Measurements from ENCODE around the gene OR52D1.

DNA sequence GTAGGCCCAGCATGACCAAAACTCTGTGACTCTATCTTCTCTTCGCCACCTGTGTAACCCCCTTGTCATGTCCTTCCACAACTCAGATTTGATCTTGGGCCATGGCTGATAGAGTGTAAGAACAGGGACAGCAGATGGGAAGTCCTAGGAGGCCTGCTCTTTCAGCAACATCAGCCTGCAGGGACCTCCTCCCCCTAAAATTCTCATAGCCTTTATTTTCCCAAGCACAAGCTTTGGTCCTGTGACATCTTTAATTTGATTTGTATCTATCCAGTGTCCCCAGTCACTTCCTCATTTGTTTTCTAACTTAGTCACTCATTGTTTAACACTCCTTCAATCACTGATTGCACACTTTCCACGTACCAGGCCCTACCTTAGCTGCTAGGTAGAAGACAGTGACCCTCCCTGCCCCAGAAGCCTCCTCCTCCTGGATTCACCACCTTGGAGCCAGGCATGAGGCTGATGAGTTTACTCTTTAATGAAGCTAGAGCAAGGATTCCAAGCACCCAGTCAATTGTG, 16.0 kb downstream of the OR52D1 start:
- TF ChIP-seq, protein P1, sequence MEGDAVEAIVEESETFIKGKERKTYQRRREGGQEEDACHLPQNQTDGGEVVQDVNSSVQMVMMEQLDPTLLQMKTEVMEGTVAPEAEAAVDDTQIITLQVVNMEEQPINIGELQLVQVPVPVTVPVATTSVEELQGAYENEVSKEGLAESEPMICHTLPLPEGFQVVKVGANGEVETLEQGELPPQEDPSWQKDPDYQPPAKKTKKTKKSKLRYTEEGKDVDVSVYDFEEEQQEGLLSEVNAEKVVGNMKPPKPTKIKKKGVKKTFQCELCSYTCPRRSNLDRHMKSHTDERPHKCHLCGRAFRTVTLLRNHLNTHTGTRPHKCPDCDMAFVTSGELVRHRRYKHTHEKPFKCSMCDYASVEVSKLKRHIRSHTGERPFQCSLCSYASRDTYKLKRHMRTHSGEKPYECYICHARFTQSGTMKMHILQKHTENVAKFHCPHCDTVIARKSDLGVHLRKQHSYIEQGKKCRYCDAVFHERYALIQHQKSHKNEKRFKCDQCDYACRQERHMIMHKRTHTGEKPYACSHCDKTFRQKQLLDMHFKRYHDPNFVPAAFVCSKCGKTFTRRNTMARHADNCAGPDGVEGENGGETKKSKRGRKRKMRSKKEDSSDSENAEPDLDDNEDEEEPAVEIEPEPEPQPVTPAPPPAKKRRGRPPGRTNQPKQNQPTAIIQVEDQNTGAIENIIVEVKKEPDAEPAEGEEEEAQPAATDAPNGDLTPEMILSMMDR (IDR thresholded peaks at IDR 0.05; ENCODE audit: control extremely low read depth in 1 of 3, insufficient read depth in 1 of 3, low read depth in 1 of 3, low read length in 3 of 3): no peak
- TF ChIP-seq, protein P2, sequence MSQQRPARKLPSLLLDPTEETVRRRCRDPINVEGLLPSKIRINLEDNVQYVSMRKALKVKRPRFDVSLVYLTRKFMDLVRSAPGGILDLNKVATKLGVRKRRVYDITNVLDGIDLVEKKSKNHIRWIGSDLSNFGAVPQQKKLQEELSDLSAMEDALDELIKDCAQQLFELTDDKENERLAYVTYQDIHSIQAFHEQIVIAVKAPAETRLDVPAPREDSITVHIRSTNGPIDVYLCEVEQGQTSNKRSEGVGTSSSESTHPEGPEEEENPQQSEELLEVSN (IDR thresholded peaks at IDR 0.05): no peak
- TF ChIP-seq NRF1 (IDR thresholded peaks at IDR 0.05; ENCODE audit: low read depth, low read length): no peak
- TF ChIP-seq POLR2A (IDR thresholded peaks at IDR 0.05; ENCODE audit: control extremely low read depth in 1 of 2, low read depth in 2 of 2, low read length in 2 of 2): no peak
- no peak for TF ChIP-seq EZH2 (IDR thresholded peaks at IDR 0.05; ENCODE audit: low read depth, low read length, severe bottlenecking)
- no peak for TF ChIP-seq POLR2AphosphoS5 (IDR thresholded peaks at IDR 0.05; ENCODE audit: low read depth, low read length)
